BE2C (cell line): Measurements from ENCODE around the gene GNG4.

ENCODE experiments used
- DNase-seq: peaks from one replicate; pipeline ENCODE4 v3.0.0-alpha.2; 2020
- H3K27me3 ChIP-seq: fragments of 250-450 bp; sonication (Bioruptor Pico); 2 replicates; pipeline ENCODE4 v1.5.1; 2020; ENCODE audit warnings: mild to moderate bottlenecking
- H3K36me3 ChIP-seq: fragments of 250-450 bp; sonication (Bioruptor Pico); 2 replicates; pipeline ENCODE4 v1.5.1; 2020; ENCODE audit warnings: mild to moderate bottlenecking
- H3K4me1 ChIP-seq: fragments of 250-450 bp; sonication (Bioruptor Pico); 2 replicates; pipeline ENCODE4 v1.5.1; 2020
- H3K4me3 ChIP-seq: 2 replicates; pipeline ENCODE4 v1.5.1; 2011; ENCODE audit warnings: low read depth, low read length
- H3K9me3 ChIP-seq: fragments of 250-450 bp; sonication (Bioruptor Pico); 2 replicates; pipeline ENCODE4 v1.5.1; 2020
- TF ChIP-seq, protein P1 (sequence below): IDR thresholded peaks from 2 replicates; pipeline ENCODE4 v1.5.1; 2012; ENCODE audit warnings: mild to moderate bottlenecking, low read depth, low read length

The GNG4 gene

DNA sequence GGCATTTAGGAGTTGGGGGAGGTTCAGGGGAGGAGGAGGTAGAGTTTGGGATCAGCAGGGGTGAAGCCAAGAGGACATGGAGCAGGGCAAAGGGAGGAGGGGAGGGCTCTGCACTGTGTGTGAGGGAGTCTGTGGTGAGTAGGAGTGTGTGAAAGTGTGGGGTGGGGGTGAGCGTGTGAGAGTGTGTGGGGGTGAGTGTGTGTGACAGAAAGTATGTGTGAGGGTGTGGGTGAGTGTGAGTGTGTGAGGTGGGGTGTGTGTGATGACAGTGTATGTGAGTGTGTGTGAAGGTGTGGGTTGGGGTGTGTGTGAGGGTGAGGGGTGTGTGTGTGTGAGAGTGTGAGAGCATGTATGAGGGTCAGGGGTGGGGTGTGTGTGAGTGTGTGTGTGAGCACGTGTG is 62.6 kb downstream of the GNG4 start:
- Histone ChIP-seq H3K9me3 (no peaks in the 10 kb centered on the region), H3K4me3 (no peak overlapping the region), H3K36me3 (peaks cover 7% of the 10 kb centered on the region), H3K27me3 (no peaks in the 10 kb centered on the region), H3K4me1 (no peaks in the 10 kb centered on the region)
- no peak for DNase-seq
- TF ChIP-seq, protein P1, sequence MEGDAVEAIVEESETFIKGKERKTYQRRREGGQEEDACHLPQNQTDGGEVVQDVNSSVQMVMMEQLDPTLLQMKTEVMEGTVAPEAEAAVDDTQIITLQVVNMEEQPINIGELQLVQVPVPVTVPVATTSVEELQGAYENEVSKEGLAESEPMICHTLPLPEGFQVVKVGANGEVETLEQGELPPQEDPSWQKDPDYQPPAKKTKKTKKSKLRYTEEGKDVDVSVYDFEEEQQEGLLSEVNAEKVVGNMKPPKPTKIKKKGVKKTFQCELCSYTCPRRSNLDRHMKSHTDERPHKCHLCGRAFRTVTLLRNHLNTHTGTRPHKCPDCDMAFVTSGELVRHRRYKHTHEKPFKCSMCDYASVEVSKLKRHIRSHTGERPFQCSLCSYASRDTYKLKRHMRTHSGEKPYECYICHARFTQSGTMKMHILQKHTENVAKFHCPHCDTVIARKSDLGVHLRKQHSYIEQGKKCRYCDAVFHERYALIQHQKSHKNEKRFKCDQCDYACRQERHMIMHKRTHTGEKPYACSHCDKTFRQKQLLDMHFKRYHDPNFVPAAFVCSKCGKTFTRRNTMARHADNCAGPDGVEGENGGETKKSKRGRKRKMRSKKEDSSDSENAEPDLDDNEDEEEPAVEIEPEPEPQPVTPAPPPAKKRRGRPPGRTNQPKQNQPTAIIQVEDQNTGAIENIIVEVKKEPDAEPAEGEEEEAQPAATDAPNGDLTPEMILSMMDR, result no peak

DNA sequence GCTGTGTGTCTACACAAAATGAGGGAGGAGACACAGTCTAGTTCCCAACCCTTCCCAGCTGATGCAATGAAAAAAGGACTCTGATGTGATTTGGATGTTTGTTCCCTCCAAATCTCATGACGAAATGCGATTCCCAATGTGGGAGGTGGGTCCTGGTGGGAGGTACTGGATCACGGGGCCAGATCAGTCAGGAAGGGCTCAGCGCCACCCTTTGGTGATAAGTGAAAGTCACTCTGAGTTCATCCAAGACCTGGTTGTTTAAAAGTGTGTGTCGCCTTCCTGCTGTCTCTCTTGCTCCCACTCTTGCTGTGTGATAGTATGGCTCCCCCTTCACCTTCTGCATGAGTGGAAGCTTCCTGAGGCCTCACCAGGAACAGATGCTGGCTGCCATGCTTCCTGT is 63.2 kb downstream of the GNG4 start:
- peaks cover 7% of the 10 kb centered on the region for H3K36me3 ChIP-seq
- no peaks in the 10 kb centered on the region for H3K27me3 ChIP-seq
- no peaks in the 10 kb centered on the region for H3K9me3 ChIP-seq
- no peaks in the 10 kb centered on the region for H3K4me1 ChIP-seq
- DNase-seq, result no peak
- TF ChIP-seq, protein P1, result no peak
- no peak overlapping the region for H3K4me3 ChIP-seq

DNA sequence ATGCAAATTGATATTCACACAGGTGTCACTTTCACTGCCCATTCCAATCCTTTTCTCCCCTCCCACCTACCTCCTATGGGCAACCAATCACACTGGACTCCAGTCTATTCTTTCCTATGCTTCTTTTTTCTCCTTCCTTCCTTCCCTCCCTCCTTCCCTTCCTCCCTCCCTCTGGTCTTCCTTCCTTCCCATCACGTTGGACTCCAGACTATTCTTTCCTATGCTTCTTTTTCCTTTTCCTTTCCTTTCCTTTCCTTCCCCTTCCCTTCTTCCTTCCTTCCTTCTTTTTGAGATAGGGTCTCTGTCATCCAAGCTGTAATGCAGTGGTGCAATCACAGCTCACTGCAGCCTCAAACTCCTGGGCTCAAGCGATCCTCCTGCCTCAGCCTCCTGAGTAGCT is 64.6 kb downstream of the GNG4 start:
- peaks cover 2% of the 10 kb centered on the region for H3K9me3 ChIP-seq
- H3K36me3 ChIP-seq, result peaks cover 14% of the 10 kb centered on the region
- DNase-seq, result no peak
- no peaks in the 10 kb centered on the region for H3K4me1 ChIP-seq
- TF ChIP-seq, protein P1, result no peak
- H3K27me3 ChIP-seq, result no peaks in the 10 kb centered on the region
- no peak overlapping the region for H3K4me3 ChIP-seq

DNA sequence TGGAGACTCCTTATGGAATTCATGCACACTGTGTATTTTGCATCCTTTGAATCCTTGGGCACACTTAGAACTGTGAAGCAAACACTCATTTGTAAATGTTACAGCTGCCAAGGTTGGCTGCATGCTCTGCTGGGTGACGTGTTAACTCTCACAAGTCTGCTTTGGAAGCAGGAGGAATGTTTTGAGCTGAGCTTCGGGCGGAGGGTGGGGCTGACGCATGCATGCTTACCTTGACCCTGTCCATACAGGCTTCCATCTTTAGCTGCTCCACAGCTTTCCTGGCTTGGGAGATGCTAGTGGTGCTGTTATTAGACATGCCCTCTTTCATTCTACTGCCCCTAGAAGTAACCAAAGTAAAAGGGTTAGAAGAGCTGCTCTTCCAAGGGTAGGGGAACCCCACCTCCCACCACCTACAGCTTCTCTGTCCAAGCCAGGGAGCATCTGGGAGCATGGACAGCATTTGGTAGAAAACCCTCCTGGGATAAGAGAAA is 66.0 kb downstream of the GNG4 start:
- no peaks in the 10 kb centered on the region for H3K4me1 ChIP-seq
- no peak for DNase-seq
- no peaks in the 10 kb centered on the region for H3K27me3 ChIP-seq
- H3K9me3 ChIP-seq, result peaks cover 4% of the 10 kb centered on the region
- TF ChIP-seq, protein P1, result peak; percentile 29
- no peak overlapping the region for H3K4me3 ChIP-seq
- H3K36me3 ChIP-seq, result peaks cover 14% of the 10 kb centered on the region

DNA sequence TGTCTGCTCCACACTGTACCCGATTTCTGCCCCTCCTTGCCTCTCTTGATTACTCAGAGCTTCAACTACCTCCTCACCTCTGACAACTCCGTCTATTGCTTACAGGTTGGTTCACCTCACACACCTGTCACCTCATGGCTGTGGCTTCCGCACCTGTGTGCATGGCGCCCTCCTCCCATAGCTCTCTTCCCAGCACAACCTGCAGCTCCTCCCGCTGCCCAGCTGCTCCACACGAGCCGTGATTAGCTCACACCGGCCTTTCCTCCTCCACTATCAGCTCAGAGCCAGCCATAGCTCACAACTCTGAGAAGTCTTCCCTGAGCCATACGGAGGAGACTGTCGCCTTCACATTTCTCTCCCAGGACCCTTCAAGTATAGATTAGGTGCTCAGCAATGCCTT is 67.5 kb downstream of the GNG4 start:
- H3K4me1 ChIP-seq, result no peaks in the 10 kb centered on the region
- peaks cover 18% of the 10 kb centered on the region for H3K36me3 ChIP-seq
- H3K9me3 ChIP-seq, result peaks cover 4% of the 10 kb centered on the region
- TF ChIP-seq, protein P1, result no peak
- H3K4me3 ChIP-seq, result no peak overlapping the region
- H3K27me3 ChIP-seq, result no peaks in the 10 kb centered on the region
- DNase-seq, result no peak

DNA sequence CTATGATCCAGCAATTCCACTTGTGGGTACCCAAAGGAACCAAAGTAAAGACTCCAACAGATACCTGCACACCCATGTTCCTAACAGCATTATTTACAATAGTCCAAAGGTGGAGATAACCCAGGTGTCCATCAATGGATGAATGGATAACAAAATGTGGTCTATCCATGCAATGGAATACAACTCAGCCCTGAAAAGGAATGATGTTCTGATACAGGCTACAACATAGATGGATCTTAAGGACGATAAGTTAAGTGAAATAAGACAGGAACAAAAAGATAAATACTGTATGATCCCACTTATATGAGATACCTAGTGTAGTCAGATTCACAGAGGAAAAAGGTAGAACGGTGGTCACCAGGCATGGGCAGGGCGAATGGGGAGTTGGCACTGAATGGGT is 69.7 kb downstream of the GNG4 start:
- H3K4me3 ChIP-seq, result no peak overlapping the region
- no peak for DNase-seq
- peaks cover 18% of the 10 kb centered on the region for H3K36me3 ChIP-seq
- no peaks in the 10 kb centered on the region; the same call in 1 of the 2 replicates for H3K27me3 ChIP-seq
- TF ChIP-seq, protein P1, result no peak
- no peaks in the 10 kb centered on the region for H3K4me1 ChIP-seq
- peaks cover 4% of the 10 kb centered on the region for H3K9me3 ChIP-seq
